Measurements from ENCODE around the gene PPP2R5C.

DNA sequence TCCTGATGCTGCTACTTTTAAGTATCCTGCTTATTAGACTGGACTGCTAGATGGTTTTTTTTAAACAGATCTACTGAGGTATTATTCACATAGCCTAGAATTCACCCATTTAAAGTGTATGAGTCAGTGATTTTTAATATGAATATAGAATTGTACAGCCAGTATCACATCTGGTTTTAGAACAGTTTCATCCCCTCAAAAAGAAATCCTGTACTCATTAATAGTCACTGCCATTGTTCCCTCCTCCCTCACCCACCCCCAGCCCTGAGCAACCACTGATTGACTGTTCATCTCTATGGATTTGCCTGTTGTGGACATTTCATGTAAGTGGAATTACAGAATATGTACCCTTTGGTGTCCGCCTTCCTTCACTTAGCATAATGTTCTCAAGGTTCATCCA, 98.4 kb downstream of the PPP2R5C start:
- no peak for TF ChIP-seq POLR2A (IDR thresholded peaks at IDR 0.05)
- TF ChIP-seq, protein P1, sequence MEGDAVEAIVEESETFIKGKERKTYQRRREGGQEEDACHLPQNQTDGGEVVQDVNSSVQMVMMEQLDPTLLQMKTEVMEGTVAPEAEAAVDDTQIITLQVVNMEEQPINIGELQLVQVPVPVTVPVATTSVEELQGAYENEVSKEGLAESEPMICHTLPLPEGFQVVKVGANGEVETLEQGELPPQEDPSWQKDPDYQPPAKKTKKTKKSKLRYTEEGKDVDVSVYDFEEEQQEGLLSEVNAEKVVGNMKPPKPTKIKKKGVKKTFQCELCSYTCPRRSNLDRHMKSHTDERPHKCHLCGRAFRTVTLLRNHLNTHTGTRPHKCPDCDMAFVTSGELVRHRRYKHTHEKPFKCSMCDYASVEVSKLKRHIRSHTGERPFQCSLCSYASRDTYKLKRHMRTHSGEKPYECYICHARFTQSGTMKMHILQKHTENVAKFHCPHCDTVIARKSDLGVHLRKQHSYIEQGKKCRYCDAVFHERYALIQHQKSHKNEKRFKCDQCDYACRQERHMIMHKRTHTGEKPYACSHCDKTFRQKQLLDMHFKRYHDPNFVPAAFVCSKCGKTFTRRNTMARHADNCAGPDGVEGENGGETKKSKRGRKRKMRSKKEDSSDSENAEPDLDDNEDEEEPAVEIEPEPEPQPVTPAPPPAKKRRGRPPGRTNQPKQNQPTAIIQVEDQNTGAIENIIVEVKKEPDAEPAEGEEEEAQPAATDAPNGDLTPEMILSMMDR (IDR thresholded peaks at IDR 0.05) = no peak
- TF ChIP-seq POLR2AphosphoS5 (IDR thresholded peaks at IDR 0.05) = no peak
